ENCODE data around the gene SMIM33. TPM values are rescaled to one million over a fixed set of nuclear protein-coding genes. Genes with fewer than 3 reads are reported as not detected.

Gene SMIM33
- total RNA-seq, 1 experiment from 2014 or later, result not detected

- POLR2A ChIA-PET (ENCODE audit: unreplicated experiment), result interaction anchor here (0.6 kb wide), 1 partner anchor 43 kb away, joined by 7 read pairs; no protein-coding TSS in a partner anchor
- Histone ChIP-seq H3K9me2 (ENCODE audit: insufficient read depth) (no peaks in the 10 kb centered on the region), H3F3A (ENCODE audit: insufficient read depth, low read depth) (0 out of 2 replicates have a peak, but pooled peaks cover 3% of the 10 kb centered on the region), H4K20me1 (ENCODE audit: insufficient read depth) (no peaks in the 10 kb centered on the region), H3K4me3 (no peak overlapping the region), H3K36me3 (ENCODE audit: low read depth) (no peaks in the 10 kb centered on the region), H2AFZ (no peak overlapping the region), H3K4me2 (no peak overlapping the region), H3K27me3 (ENCODE audit: insufficient read depth, low read depth) (no peaks in the 10 kb centered on the region), H3K9me3 (ENCODE audit: insufficient read depth, low read depth) (no peaks in the 10 kb centered on the region), H3K27ac (no peak overlapping the region), H3K79me2 (ENCODE audit: low read depth) (no peaks in the 10 kb centered on the region), H3K4me1 (replicated peaks; ENCODE audit: insufficient read depth) (0 out of 2 replicates have a peak, but pooled peaks cover 7% of the 10 kb centered on the region)
- BruUV-seq (replicated peaks), result no TSS peak
- TF ChIP-seq CTCF (conservative IDR thresholded peaks at IDR 0.05), result no peak
- TF ChIP-seq EZH2 (IDR thresholded peaks at IDR 0.05; ENCODE audit: low read depth), result no peak
- CTCF ChIA-PET, result interaction anchor here (0.6 to 0.7 kb wide), 3 partner anchors 25 to 100 kb away, joined by 4 to 13 read pairs (median 5); no protein-coding TSS in a partner anchor
- DNase-seq, result no peak
- intact Hi-C loops (cut with micrococcal nuclease; ENCODE audit: unreplicated experiment), result no loop called here
These were observed 13.0 kb upstream of the SMIM33 start for GRCh38 chr5:139457653-139458306.

GRCh38 chr5:139458580-139459407 lies 12.0 kb upstream of the SMIM33 start:
- Histone ChIP-seq H3F3A (ENCODE audit: insufficient read depth, low read depth) (0 out of 2 replicates have a peak, but pooled peaks cover under 1% of the 10 kb centered on the region), H3K36me3 (ENCODE audit: low read depth) (no peaks in the 10 kb centered on the region), H3K79me2 (ENCODE audit: low read depth) (no peaks in the 10 kb centered on the region), H3K9me2 (ENCODE audit: insufficient read depth) (no peaks in the 10 kb centered on the region), H2AFZ (no peak overlapping the region), H3K4me3 (no peak overlapping the region), H3K4me1 (replicated peaks; ENCODE audit: insufficient read depth) (0 out of 2 replicates have a peak, but pooled peaks cover 7% of the 10 kb centered on the region), H3K9me3 (ENCODE audit: insufficient read depth, low read depth) (no peaks in the 10 kb centered on the region), H3K27ac (no peak overlapping the region), H3K4me2 (no peak overlapping the region), H3K27me3 (ENCODE audit: insufficient read depth, low read depth) (no peaks in the 10 kb centered on the region), H4K20me1 (ENCODE audit: insufficient read depth) (no peaks in the 10 kb centered on the region)
- POLR2A ChIA-PET (ENCODE audit: unreplicated experiment), result interaction anchor here (0.6 kb wide), 1 partner anchor 44 kb away, joined by 7 read pairs; no protein-coding TSS in a partner anchor
- intact Hi-C loops (cut with micrococcal nuclease; ENCODE audit: unreplicated experiment), result no loop called here
- DNase-seq, result no peak
- TF ChIP-seq EZH2 (IDR thresholded peaks at IDR 0.05; ENCODE audit: low read depth) (no peak), CTCF (conservative IDR thresholded peaks at IDR 0.05) (no peak)
- CTCF ChIA-PET, result interaction anchor here (0.6 to 0.7 kb wide), 2 partner anchors 26 to 99 kb away, joined by 4 to 5 read pairs; no protein-coding TSS in a partner anchor
- no TSS peak for BruUV-seq (replicated peaks)

- no peaks in the 10 kb centered on the region for H3K27me3 ChIP-seq (ENCODE audit: insufficient read depth, low read depth)
- no peaks in the 10 kb centered on the region for H3K79me2 ChIP-seq (ENCODE audit: low read depth)
- CTCF ChIA-PET, result no interaction called here
- H3K36me3 ChIP-seq (ENCODE audit: low read depth), result no peaks in the 10 kb centered on the region
- intact Hi-C loops (cut with micrococcal nuclease; ENCODE audit: unreplicated experiment), result no loop called here
- BruUV-seq (replicated peaks), result no TSS peak
- no peaks in the 10 kb centered on the region for H3K9me3 ChIP-seq (ENCODE audit: insufficient read depth, low read depth)
- TF ChIP-seq EZH2 (IDR thresholded peaks at IDR 0.05; ENCODE audit: low read depth) (no peak), CTCF (conservative IDR thresholded peaks at IDR 0.05) (no peak)
- H3K27ac ChIP-seq, result no peak overlapping the region
- H4K20me1 ChIP-seq (ENCODE audit: insufficient read depth), result no peaks in the 10 kb centered on the region
- H3K9me2 ChIP-seq (ENCODE audit: insufficient read depth), result no peaks in the 10 kb centered on the region
- no peak for DNase-seq
- H3F3A ChIP-seq (ENCODE audit: insufficient read depth, low read depth), result no peaks in the 10 kb centered on the region
- 0 out of 2 replicates have a peak, but pooled peaks cover 7% of the 10 kb centered on the region for H3K4me1 ChIP-seq (replicated peaks; ENCODE audit: insufficient read depth)
- no peak overlapping the region for H3K4me3 ChIP-seq
- no peak overlapping the region for H2AFZ ChIP-seq
- no peak overlapping the region for H3K4me2 ChIP-seq
- POLR2A ChIA-PET (ENCODE audit: unreplicated experiment), result no interaction called here
These were observed 11.3 kb upstream of the SMIM33 start for GRCh38 chr5:139459451-139459934.
